Astrocyte of the cerebellum (primary cell): ENCODE results near the gene CDK14.

Experiments
- DNase-seq: peaks from one replicate; pipeline ENCODE4 v3.0.0-alpha.2; 2011; ENCODE audit warnings: low read depth
- H3K4me3 ChIP-seq: 2 replicates; pipeline ENCODE4 v1.5.1; 2011; ENCODE audit warnings: mild to moderate bottlenecking, low read depth, low read length, moderate library complexity
- CTCF ChIP-seq: IDR thresholded peaks from 2 replicates; pipeline ENCODE4 v1.5.1; 2012; ENCODE audit warnings: low read length, low read depth, moderate library complexity, mild to moderate bottlenecking; ENCODE audit errors: missing control alignments
- in situ Hi-C: cut with HindIII; loops from 2 replicates; pipeline ENCODE4 v1.10.0; 2017; ENCODE audit warnings: low sequenced_read_pairs

CDK14 gene

GRCh38 chr7:90830308-90830707 lies 234.2 kb downstream of the CDK14 start:
- TF ChIP-seq CTCF, result no peak
- in situ Hi-C loops, result no loop called here
- H3K4me3 ChIP-seq, result no peak overlapping the region
- no peak for DNase-seq

GRCh38 chr7:90832726-90833125 lies 236.6 kb downstream of the CDK14 start:
- TF ChIP-seq CTCF, result no peak
- H3K4me3 ChIP-seq, result no peak overlapping the region
- in situ Hi-C loops, result no loop called here
- no peak for DNase-seq

- H3K4me3 ChIP-seq, result no peak overlapping the region
- in situ Hi-C loops, result no loop called here
- no peak for DNase-seq
- no peak for TF ChIP-seq CTCF
These were observed 237.3 kb downstream of the CDK14 start for GRCh38 chr7:90833443-90833842.

- in situ Hi-C loops, result no loop called here
- no peak for DNase-seq
- no peak overlapping the region for H3K4me3 ChIP-seq
- TF ChIP-seq CTCF, result no peak
These were observed 238.7 kb downstream of the CDK14 start for GRCh38 chr7:90834771-90835170.

DNA sequence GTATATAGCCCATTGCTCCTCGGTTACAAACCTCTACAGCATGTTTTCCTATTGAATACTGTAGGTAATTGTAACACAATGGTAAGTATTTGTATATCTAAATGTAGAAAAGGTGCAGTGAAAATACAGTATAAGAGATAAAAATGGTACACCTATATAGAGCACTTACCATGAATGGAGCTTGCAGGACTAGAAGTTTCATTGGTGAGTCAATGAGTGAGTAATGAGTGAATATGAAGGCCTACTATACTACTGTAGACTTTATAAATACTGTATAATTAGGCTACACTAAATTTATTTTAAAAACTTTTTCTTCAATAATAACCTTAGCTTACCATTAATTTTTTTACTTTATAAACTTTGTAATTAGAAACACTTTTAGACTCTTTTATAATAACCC lies 239.7 kb downstream of the CDK14 start:
- H3K4me3 ChIP-seq, result no peak overlapping the region
- no peak for TF ChIP-seq CTCF
- no peak for DNase-seq
- in situ Hi-C loops, result no loop called here

GRCh38 chr7:90836937-90837336 lies 240.8 kb downstream of the CDK14 start:
- DNase-seq, result no peak
- H3K4me3 ChIP-seq, result no peak overlapping the region
- in situ Hi-C loops, result no loop called here
- TF ChIP-seq CTCF, result no peak

DNA sequence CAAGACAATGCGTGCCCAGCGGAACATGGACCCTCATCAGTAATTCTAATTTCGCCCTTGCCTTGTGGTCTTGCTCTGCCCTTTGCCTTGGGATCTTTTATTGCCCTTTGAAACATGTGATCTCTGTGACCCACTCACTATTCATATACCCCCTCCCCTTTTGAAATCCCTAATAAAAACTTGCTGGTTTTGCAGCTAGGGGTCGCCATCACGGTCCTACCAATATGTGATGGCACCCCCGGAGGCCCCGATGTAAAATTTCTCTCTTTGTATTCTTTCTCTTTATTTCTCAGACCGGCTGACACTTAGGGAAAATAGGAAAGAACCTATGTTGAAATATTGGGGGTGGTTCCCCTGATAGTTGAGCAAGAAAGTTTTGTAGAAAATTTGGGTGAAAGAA lies 242.7 kb downstream of the CDK14 start:
- no peak overlapping the region for H3K4me3 ChIP-seq
- DNase-seq, result no peak
- in situ Hi-C loops, result no loop called here
- no peak for TF ChIP-seq CTCF
